Activated naive CD4-positive, alpha-beta T cell (primary cell): ENCODE data around the gene ESM1.
"Not testable (repeated sequence)": the region's sequence is repeated elsewhere in the genome, so short reads cannot be mapped to it uniquely, and the experiment has no call there.

Experiments used
- DNase-seq, 4 experiments: peaks; one replicate each; lab custom pipeline; 2025; lab: John Stamatoyannopoulos, UW

ESM1 gene, protein sequence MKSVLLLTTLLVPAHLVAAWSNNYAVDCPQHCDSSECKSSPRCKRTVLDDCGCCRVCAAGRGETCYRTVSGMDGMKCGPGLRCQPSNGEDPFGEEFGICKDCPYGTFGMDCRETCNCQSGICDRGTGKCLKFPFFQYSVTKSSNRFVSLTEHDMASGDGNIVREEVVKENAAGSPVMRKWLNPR

DNA sequence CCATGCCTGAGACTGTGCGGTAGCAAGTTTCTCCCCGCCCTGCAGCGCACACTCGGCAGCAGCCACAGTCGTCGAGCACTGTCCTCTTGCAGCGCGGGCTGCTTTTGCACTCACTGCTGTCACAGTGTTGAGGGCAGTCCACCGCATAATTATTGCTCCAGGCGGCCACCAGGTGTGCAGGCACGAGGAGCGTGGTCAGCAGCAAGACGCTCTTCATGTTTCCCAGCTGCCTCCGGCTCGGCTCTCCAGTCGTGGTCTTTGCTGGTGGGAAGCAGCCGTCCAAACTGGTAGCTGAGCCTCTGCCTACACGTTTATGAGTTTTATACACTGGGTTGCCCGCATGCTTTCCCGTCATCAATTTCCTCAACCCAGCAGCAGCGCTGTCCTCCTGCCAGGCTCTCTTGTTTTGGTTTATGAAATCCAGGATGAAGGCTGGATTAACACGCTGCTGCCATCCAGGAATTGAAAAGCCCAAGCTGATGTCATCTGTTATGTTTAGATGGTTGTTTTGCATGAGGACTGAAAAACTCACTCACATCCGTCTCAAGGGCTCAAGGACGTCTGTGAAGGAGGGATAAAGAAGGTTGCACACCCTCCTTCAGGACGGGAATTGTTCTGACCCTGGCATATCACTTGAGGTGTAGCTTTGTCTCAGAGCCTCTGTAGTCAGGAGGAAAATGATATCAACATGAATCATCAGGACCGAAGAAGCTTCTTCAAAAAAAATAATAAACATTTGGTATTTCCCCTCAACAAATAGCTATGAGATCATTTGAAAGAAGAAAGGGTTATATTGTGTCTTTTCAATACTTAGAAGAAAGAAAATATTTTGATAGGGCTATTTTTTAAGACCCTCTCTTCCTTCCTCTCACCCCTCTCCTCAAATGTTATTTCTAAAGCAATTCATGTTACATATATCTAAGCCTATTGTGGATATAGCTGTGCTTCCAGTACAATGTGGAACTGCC is at the start of gene ESM1:
TSS of gene ESM1 (minus strand) at position 293 of the 968 bp plus-strand sequence. CDS start at position 217, 76 bp downstream.
- no peak for DNase-seq

DNA sequence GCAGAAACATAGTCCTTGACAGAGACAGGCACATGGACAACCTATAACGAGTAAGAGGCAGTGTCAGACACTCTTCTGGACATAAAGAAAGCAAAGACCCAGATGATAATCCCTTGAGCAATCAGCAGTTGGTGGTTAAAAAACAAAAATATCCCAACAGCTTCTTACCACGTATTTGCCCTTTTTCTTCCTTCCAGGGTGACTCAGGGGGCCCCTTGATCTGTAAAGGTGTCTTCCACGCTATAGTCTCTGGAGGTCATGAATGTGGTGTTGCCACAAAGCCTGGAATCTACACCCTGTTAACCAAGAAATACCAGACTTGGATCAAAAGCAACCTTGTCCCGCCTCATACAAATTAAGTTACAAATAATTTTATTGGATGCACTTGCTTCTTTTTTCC is 48.2 kb upstream of the ESM1 start:
- DNase-seq: no peak

DNA sequence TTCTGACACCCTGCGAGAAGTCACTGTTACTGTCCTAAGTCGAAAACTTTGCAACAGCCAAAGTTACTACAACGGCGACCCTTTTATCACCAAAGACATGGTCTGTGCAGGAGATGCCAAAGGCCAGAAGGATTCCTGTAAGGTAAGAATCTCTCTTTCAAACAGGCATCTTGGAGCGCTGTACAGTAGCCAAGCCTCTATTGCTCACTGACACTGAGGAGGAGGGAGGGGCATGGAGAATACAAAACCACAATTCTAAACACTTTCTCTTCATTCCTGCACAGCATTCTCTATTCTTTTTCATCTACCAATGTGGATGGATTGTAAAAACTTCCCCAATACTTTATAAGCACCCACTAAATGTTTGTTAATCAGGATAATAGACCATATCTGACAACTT is 46.1 kb upstream of the ESM1 start:
- DNase-seq: no peak

DNA sequence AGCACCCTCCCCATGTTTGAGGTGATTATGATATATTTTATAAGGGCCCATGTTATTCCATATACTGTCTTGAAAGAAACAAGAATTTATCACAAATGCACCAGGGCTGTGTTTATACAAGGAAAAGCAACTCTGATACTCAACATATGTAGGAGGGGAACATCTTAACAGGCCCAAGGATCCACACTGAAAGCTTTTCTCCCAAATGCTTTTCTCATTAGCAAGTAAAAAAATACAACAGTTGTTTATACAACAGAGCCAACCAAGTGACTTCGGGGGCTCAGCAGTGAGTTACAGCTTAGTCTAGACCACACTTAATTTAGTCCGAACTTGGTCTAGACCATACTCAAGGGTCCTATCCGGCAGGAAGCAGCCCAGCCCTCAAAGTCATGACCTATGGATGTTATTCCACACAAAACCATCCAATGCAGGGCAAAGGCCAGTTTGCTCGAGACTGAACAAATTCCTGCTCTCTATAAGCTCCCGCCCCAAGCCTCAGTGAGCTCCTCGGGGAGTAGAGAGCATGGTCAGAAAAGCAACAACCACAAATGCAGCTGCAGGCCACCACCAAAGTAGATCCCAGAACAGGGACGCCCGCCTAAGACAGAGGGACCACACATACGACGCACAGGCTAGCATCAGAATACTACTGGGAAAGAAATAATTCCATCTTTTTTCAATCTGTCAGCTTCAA is 45.4 kb upstream of the ESM1 start:
- no peak for DNase-seq

DNA sequence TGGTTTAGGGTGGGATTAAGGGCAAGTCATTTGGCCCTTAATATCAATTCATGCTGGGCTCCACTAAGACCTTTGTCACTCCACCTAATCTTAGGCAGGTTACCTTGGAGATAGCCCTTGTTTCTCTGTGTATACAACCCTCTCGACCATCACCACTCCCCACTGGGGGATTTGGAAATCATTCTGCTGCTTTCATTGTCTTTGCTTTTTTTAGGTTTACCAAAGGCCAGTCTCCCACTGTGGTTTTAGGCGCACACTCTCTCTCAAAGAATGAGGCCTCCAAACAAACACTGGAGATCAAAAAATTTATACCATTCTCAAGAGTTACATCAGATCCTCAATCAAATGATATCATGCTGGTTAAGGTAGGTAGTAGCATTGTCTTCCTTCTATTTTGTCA is 44.8 kb upstream of the ESM1 start:
- DNase-seq: no peak

DNA sequence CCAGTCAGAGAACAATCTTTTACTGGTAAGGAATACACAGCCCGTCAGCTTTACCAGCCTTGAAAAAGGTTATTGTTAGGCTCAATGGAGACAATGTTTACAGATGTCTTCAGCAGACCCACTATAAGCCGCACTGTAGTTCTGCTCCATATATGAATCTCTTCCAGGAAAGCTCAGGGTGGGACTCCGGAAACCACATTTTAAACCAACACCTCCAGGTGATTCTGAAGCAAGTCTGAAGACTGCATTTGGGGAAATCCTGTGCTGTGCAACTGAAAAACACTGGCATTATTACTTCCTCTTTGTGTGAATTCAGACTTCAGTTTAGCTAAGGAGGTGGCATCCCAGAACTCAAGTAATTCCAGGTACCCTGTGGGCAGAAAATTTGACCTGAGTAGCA is 42.2 kb upstream of the ESM1 start:
- DNase-seq: no peak

DNA sequence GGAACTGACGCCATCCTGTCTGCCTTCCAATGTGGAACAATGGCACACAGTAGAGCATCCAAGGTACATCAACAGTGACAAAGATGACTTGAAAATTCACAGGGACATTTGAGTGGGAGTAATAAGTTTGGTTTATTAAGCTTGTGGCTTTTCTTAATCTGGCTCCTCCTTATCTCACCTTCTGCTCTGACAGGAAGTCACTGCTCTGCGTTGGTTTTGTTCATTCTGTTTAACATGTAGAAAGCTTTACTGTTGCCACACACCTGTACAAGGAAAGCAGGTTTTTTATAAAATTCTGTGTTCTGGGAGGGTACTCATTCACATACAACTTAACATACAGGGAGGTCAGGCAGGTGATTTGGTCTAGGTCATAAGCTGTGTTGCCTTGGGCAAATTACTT is 37.1 kb upstream of the ESM1 start:
- DNase-seq: no peak

DNA sequence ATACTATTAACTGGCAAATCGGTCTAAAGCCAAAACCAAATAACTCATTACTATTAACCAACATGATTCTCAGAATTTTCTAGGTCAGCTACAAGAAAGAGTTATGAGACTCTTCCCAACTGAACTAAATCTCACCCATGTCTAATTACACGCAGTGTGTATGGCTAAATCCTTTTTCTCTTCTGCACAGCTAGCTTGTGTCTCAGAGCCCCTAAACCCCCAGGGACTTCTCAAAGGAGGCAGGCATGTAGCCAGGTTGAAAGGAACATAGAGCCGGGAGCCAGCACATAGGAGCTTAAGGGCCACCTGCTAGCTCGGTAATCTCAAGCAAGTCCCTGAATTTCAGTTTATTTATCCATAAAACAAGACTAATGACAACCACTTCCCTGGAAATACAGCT is 36.4 kb upstream of the ESM1 start:
- DNase-seq: no peak

DNA sequence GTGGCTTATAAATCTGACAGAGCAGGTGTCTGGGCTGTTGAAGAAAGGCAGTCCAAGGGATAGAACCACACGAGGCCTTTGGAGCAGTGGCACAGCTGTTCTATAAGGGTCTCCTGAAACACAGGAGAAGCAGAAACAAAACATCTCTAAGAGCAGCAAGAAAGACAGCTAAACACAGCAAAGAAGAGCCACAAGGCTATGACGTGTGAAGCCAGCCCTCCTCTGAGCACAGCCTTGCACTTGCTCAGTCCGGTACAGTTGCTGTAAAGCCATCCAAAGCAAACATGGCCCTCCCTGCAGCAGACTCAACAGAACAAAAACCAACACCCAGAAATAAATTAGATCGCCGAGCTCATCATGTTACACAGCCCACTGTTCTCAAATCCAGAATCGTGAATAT is 36.0 kb upstream of the ESM1 start:
- no peak for DNase-seq

DNA sequence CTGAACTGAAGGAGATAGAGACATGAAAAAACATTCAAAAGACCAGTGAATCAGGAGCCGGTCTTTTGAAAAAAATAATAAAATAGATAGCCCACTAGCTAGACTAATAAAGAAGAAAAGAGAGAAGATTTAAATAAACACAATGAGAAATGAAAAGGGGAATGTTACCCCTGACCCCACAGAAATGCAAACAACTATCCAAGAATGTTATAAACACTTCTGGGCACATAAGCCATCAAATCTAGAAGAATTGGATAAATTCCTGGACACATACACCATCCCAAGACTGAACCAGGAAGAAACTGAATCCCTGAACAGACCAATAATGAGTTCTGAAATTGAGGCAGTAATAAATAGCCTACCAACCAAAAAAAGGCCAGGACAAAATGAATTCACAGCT is 24.8 kb upstream of the ESM1 start:
- not testable (repeated sequence) for DNase-seq

DNA sequence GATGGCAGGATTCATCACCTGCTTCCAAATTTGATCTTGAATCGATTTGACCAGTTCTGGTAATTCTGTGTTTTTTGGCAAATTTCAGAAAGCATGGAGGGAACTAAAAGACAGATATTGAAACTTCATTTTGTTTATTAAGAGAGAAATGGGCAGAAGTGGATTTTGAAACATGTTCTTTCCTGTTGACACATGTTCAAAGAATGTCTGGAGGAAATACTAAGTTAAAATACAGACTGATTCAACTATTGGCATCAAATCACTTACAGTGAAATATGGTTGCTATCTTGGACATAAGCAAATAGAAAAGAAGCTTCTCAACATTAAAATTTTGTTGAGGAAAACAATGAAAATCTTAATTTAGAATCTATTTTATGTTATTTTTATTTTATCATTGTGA is 19.3 kb upstream of the ESM1 start:
- DNase-seq: no peak

DNA sequence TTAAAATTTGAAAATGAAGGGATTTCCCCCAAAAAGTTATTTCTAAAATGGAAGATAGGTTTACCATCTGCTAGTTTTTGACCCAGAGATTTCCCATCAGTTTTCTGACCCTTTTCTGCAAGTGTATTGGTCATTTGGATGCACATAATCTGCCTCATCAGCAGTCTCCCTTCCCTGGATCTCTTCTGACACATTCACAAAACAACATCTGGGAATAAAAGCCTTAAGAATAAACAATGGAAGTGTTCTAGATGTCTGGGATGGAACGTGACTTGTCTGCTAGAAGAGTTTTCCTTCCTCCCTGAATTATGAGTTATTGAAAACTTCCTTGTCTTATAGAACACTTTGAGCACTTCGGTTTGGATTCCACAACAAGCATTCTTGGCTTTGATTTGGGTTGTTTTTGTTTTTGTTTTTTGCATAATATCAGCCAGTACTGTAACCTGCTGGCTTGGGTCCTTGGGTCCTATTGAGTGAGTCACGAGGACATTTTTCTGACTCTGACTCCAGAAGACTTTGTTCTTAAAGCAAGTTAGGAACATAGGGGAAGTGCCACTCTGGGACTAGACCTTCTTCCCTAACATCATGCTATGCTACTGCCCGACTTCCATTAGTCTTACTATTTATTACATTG is 18.2 kb upstream of the ESM1 start:
- DNase-seq: no peak

DNA sequence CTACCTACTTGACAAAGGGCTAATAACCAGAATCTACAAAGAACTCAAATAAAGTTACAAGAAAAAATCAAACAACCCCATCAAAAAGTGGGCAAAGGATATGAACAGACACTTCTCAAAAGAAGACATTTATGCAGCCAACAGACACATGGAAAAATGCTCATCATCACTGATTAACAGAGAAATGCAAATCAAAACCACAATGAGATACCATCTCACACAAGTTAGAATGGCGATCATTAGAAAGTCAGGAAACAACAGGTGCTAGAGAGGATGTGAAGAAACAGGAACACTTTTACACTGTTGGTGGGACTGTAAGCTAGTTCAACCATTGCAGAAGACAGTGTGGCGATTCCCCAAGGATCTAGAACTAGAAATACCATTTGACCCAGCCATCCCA is 16.8 kb upstream of the ESM1 start:
- not testable (repeated sequence) for DNase-seq

DNA sequence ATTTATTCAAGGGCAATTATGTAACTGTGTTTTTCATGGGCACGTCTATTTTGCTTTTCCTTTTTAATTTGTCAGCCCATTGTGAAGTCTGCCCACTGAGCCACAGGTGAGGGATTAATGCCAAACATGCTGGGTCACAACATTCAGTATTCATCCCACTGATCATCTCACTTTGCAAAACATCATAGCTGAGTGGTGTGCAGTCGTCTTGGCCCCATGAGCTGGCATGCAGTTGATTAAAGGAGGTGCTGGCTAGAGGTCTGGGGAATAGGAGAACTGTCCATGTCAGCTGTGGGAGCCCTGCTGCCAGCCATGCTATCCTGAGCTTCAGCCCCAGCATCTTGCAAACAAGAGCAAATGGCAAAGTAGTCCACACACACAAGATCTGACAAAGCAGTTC is 11.7 kb upstream of the ESM1 start:
- DNase-seq: no peak

DNA sequence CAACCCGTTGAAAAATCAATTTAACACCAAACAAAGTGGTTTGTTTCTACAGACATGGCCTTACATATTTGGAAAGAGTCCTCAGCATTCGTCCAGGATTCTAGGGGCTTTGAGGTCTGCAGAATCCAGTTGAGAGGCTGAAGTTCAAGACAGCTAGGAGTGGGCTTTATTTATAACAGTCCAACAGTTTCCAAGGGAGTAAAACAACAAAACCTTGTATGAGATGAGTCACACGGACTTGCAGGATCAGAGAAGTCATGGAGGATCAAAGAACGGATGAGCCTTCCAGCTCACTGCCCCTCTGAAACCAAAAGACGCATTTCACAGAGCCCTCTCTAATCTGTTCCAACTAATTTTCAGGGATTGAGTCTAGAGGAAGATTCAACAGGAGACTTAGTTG is 11.1 kb upstream of the ESM1 start:
- DNase-seq: no peak

DNA sequence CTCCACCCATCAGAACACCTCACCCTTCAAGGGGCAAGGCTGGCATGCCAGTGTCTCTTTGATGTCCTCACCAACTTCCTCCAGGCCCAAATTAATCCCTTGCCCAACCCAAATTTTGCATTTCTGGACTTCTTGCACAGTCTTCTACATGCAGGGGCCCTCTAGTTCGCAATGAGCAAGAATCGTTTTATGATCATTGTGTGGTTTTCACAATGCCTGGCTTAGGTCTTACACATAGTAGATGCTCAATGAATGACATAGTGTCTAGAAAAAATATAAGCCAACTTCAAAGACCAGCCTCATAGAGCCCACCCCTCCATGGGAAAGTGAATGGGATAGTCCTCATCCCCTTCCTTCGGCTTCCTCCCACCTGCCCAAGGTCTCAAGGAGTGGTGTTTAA is 9.8 kb upstream of the ESM1 start:
- no peak for DNase-seq

DNA sequence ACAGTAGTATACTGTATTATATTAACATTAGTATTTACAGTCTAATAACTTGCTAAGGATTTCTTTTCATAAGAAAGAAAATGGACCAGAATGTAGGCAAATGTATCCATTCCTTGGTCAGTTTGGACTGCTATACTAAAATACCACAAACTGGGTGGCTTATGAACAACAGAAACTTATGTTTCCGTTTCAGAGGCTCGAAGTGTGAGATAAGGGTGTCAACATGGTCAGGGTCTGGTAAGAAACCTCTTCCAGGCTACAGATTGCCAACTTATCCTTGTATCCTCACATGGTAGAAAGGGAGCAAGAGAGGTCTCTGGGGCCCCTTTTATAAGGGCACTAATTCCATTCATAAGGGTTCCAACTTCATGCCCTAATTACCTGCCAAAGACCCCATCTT is 9.2 kb upstream of the ESM1 start:
- no peak for DNase-seq

DNA sequence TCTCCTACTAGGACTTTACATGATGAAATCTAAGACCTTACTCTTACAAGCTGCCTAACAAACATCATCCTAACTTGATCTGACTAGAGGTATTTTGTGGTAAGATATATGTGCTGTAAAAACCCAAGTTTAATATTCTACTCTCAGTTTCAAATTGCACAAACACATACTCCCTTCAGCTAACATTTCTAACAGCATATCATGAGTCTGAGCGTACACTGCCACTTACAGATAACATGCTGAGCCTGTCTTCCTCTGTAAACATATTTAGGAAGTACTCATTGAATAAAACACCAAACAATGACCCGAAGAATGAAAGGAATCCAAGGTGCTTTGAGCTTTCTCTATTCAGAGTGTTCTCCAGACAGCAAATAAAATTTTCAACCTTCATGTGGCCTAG is 7.9 kb upstream of the ESM1 start:
- no peak for DNase-seq

DNA sequence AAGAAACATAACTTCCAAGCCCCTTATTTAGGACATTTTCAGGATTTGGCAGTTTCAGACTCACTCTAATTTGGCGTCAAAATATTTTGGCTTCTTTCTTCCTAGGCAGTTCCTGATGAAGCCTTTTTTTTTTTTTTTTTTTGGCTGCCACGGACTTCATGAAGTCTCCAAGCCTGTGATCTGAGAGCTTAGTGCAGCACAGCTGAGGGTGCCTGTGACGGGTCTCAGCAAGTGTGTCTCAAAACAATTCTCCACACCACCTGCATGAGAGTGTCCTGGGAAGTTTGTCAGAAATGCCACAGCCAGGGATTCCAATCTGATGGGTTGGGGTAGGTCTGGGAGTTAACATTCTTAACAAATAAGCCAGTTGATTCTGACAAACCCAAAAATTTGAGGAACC is 6.0 kb upstream of the ESM1 start:
- no peak for DNase-seq

DNA sequence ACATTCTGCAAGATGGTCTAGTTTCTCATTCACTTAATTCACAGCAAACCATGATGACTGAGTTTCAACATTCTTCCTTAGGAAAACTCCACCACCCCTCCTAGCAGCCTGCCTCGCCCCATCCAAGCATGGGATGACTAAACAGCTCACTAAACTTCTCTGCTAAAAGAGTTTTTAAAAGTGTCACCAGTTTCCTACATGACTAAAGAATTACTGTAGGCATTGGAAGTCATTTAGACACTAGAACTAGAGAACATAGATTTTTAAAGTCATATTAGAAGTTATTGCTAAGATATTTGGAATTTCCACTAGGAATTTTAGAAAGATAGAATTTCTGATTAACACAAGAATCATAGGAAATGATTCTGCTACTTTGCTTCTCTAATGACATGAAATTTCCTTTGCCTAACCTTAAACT is 5.5 kb upstream of the ESM1 start:
- DNase-seq: no peak

DNA sequence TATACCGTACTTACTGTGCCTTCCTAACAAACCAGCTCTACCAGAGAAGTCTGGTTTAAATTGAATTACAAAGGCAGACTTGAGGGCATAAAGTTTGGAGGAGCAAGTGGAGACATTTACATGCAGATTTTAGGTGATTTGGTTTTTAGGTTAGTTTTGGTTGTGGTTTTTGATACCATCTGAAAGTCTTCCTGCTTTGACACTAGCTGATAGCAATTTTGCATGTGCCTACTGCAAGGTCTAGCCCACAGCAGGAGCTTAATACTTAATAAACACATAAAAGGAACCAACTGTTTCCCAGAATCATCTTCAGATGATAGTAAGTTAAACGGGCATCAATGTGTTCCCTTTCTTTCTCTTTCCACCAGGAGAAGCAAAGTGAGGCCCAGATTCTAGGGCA is 3.4 kb upstream of the ESM1 start:
- DNase-seq: no peak

DNA sequence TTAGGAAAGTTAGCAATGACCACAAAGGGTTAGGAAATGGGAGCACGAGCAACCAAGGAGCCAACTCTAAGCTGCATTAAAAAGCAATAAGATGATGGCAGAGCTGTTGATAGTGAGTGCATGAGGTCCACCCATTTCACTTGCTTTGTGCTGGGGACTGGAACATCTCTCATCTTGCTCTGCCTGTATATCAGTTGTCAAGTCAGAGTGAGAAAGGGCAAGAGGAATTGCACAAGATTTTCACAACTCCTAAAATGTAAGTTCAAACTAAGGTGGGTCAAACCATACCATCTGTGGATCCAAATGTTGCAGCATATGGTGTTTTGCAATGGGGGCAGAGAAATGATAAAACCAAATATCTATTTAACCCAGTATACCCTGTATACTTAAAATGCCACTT is 2.8 kb upstream of the ESM1 start:
- no peak for DNase-seq

DNA sequence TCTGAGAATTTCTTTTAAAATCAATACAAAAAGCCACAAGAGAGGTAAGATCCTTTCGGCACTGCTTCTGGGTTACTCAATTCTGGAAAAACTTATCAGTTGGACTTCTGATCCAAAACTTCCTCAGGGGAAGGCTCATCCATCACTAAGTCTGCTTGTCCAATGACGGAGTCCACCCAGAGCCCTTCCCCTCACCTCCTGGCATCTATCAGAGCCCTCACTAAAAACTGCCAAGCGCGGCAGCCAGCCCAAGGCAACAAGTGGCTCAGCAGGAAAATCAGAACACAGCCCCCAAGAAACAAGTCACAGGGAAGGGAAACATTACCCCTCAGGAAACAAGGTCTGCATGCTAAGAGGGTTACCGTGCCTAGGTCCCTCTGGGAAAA is 869 bp upstream of the ESM1 start:
- DNase-seq: no peak
